GM23248 (cell line): ENCODE data around the gene ERFL. TPM values are rescaled to one million over a fixed set of nuclear protein-coding genes. Genes with fewer than 3 reads are reported as not detected.

Experiments
- DNase-seq: peaks from one replicate; pipeline ENCODE4 v3.0.0-alpha.2; 2015
- H2AFZ ChIP-seq: fragments of 200-600 bp; sonication (generic); 2 replicates; pipeline ENCODE4 v1.6.1; 2016; ENCODE audit warnings: antibody characterized with exemption
- H3F3A ChIP-seq: fragments of 200-600 bp; sonication (generic); 2 replicates; pipeline ENCODE4 v1.6.1; 2016; ENCODE audit warnings: mild to moderate bottlenecking, antibody characterized with exemption, mixed run types; ENCODE audit not compliant: insufficient read depth
- H3K27ac ChIP-seq: fragments of 200-600 bp; sonication (generic); 2 replicates; pipeline ENCODE4 v1.5.1; 2016; ENCODE audit warnings: mild to moderate bottlenecking
- H3K27me3 ChIP-seq: fragments of 200-600 bp; sonication (generic); replicated peaks from 2 replicates; pipeline ENCODE4 v1.6.1; 2016; ENCODE audit warnings: mild to moderate bottlenecking; ENCODE audit not compliant: insufficient read depth
- H3K36me3 ChIP-seq: fragments of 200-600 bp; sonication (generic); 2 replicates; pipeline ENCODE4 v1.6.1; 2016; ENCODE audit warnings: low read depth, mild to moderate bottlenecking
- H3K4me1 ChIP-seq: fragments of 200-600 bp; sonication (generic); 2 replicates; pipeline ENCODE4 v1.6.1; 2016; ENCODE audit warnings: mild to moderate bottlenecking; ENCODE audit not compliant: insufficient read depth
- H3K4me2 ChIP-seq: fragments of 200-600 bp; sonication (generic); one replicate; pipeline ENCODE4 v1.6.1; 2016; ENCODE audit warnings: mild to moderate bottlenecking; ENCODE audit not compliant: unreplicated experiment
- H3K4me3 ChIP-seq: fragments of 200-600 bp; sonication (generic); 2 replicates; pipeline ENCODE4 v1.5.1; 2016; ENCODE audit warnings: mild to moderate bottlenecking
- H3K79me2 ChIP-seq: fragments of 200-600 bp; sonication (generic); 2 replicates; pipeline ENCODE4 v1.6.1; 2016; ENCODE audit warnings: mild to moderate bottlenecking; ENCODE audit not compliant: insufficient read depth
- H3K9ac ChIP-seq: fragments of 200-600 bp; sonication (generic); 2 replicates; pipeline ENCODE4 v1.6.1; 2016; ENCODE audit warnings: mild to moderate bottlenecking
- H3K9me2 ChIP-seq: fragments of 200-600 bp; sonication (generic); 2 replicates; pipeline ENCODE4 v1.6.1; 2016; ENCODE audit warnings: mixed run types, mild to moderate bottlenecking, moderate library complexity; ENCODE audit not compliant: insufficient read depth
- H3K9me3 ChIP-seq: fragments of 200-600 bp; sonication (generic); one replicate; pipeline ENCODE4 v1.6.1; 2017; ENCODE audit warnings: low read depth
- H4K20me1 ChIP-seq: fragments of 200-600 bp; sonication (generic); 2 replicates; pipeline ENCODE4 v1.6.0; 2016; ENCODE audit not compliant: insufficient read depth
- EZH2 ChIP-seq: fragments of 200-600 bp; sonication (generic); IDR thresholded peaks from 2 replicates; pipeline ENCODE4 v1.6.1; 2018; ENCODE audit warnings: antibody characterized with exemption, mild to moderate bottlenecking; ENCODE audit not compliant: insufficient read depth, poor library complexity, severe bottlenecking
- EZH2phosphoT487 ChIP-seq: fragments of 200-600 bp; sonication (generic); IDR thresholded peaks from 2 replicates; pipeline ENCODE4 v1.6.1; 2018; ENCODE audit warnings: antibody characterized with exemption, moderate library complexity, mild to moderate bottlenecking, low read depth; ENCODE audit not compliant: insufficient read depth
- WGBS, 2 experiments: methylation state at CpG; one replicate each; pipeline ENCODE4 v1.1.6; 2015 to 2017; ENCODE audit warnings: low lambda C conversion rate in 2 of 2, low coverage in 1 of 2; ENCODE audit errors: missing lambda C conversion rate in 2 of 2; 5-methylcytosine and 5-hydroxymethylcytosine counted together
- in situ Hi-C: fragments of 300-500 bp; cut with MboI; formaldehyde crosslinking; loops from 2 replicates; pipeline ENCODE4 v1.15.0; 2020
- polyA plus RNA-seq: library from polyadenylated mRNA; unstranded; fragments of >200 nt; fragmentation: Nextera tagmentation; extraction: Ambion mirVana; gene quantifications from 2 replicates; pipeline ENCODE4 v1.2.1, GENCODE V29; 2016
- total RNA-seq: library from RNA; depleted of rRNA; stranded (reverse); fragments of >200 nt; shearing (Covaris generic); gene quantifications from 2 replicates; pipeline ENCODE4 v1.2.3, GENCODE V29; 2014

Gene ERFL
- total and polyA plus RNA-seq, 2 experiments from 2014 or later = not detected

DNA sequence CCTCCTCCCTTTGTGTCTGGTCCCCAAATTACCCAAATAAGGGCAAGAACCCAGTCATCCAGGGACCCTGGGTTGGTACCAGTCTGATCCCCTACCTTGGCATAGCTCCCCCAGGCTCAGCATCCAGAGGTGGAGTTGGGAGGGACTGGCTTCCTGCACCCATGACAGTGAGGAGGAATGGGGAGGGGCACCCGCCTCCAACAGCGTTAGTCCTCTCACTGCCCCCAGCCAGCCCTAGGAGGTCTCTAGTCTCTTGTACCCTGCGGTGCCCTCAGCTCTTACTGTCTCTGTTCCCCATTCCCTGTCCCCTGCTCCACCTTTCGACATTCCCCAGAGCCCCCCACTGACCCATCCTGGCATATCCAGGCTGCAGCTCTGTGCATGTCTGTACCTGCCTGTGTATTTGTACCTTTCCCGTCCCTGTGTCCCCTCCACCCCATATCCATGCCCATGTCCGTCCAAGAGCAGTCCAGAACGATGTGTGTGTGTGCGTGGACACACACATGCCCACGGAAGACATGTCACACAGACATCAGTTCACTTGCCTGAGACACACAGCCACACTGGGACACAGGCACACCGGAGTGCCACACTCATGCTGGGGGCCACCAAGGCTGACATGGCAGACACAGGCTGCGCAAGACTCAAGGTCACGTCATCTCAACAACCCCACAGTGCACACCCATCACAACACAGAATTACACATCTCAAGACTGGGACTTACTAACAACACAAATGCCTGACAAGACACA, 17.8 kb downstream of the ERFL start:
- WGBS, 2 experiments = 50 to 51% methylated on average over 12 of the region's 12 CpGs
- TF ChIP-seq EZH2phosphoT487 = no peak
- H3K9ac ChIP-seq = no peak overlapping the region

GRCh38 chr19:41909706-41910105, 18.5 kb downstream of the ERFL start:
- Histone ChIP-seq H3K9me2 (no peaks in the 10 kb centered on the region), H3K27me3 (peaks cover 30% of the 10 kb centered on the region), H4K20me1 (no peaks in the 10 kb centered on the region), H3K9ac (no peak overlapping the region), H3K36me3 (no peaks in the 10 kb centered on the region), H3K79me2 (no peaks in the 10 kb centered on the region), H3K9me3 (no peaks in the 10 kb centered on the region), H3K27ac (no peak overlapping the region), H3K4me2 (no peak overlapping the region), H3K4me3 (no peak overlapping the region), H3K4me1 (no peaks in the 10 kb centered on the region), H2AFZ (no peak overlapping the region), H3F3A (no peaks in the 10 kb centered on the region)
- DNase-seq = no peak
- WGBS, 2 experiments = 22 to 24% methylated on average over 13 of the region's 13 CpGs
- in situ Hi-C loops = no loop called here
- TF ChIP-seq EZH2phosphoT487 (no peak), EZH2 (no peak)

More for the DNA sequence above, 17.8 kb downstream of the ERFL start:
- Histone ChIP-seq H3K9me3 (no peaks in the 10 kb centered on the region), H4K20me1 (no peaks in the 10 kb centered on the region), H3K9me2 (no peaks in the 10 kb centered on the region), H3F3A (no peaks in the 10 kb centered on the region), H3K27ac (no peak overlapping the region), H3K4me3 (no peak overlapping the region), H3K79me2 (no peaks in the 10 kb centered on the region), H3K4me1 (no peaks in the 10 kb centered on the region), H2AFZ (no peak overlapping the region), H3K36me3 (no peaks in the 10 kb centered on the region), H3K27me3 (peaks cover 31% of the 10 kb centered on the region), H3K4me2 (no peak overlapping the region)
- in situ Hi-C loops = no loop called here
- DNase-seq = no peak

DNA sequence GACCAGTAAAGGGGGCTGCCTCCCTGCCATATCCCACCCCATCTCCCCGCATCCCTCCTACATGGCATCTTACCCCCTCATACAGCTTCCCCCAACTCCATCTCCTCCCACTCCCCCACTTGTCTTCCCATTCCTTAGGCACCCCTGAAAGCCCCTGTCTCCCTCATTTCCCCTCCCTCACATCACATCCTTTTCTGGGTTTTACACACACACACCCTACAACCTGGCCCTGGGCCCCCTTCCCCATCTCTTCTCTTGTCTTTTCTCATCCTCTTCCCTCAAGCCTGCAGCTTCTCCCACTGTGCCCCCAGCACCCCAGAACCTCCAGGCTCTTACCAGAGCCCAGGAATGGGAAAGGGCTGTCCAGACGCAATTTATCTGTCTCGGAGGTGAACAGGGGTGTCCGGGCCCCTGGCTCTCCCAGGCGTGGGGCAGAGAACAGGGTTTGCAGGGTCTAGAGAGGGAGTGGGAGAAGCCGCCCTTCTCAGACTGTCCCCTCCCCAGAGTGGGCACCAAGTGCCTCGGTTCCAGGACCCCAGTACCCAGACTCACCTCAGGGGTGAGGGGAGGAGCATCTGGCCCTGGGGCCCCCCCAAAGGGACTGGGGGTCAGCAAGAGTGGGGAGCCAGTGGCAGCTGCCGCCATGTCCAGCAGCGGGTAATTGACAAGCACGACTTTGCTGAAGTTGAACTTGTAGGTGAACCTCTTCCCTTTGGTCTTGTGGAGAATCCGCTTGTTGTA, 19.4 kb downstream of the ERFL start:
- H3K9ac ChIP-seq = no peak overlapping the region
- no peaks in the 10 kb centered on the region for H4K20me1 ChIP-seq
- no peaks in the 10 kb centered on the region for H3K9me2 ChIP-seq
- no peaks in the 10 kb centered on the region for H3K79me2 ChIP-seq
- H2AFZ ChIP-seq = no peak overlapping the region
- no peaks in the 10 kb centered on the region for H3K4me1 ChIP-seq
- H3K36me3 ChIP-seq = no peaks in the 10 kb centered on the region
- no peak overlapping the region for H3K4me3 ChIP-seq
- no peaks in the 10 kb centered on the region for H3F3A ChIP-seq
- no peak overlapping the region for H3K4me2 ChIP-seq
- peaks cover 25% of the 10 kb centered on the region for H3K27me3 ChIP-seq
- WGBS, 2 experiments = 56 to 60% methylated on average over 10 to 11 of the region's 11 CpGs
- no peak overlapping the region for H3K27ac ChIP-seq
- no peaks in the 10 kb centered on the region for H3K9me3 ChIP-seq
- DNase-seq = no peak
- in situ Hi-C loops = no loop called here
- TF ChIP-seq EZH2 = no peak
- no peak for TF ChIP-seq EZH2phosphoT487

DNA sequence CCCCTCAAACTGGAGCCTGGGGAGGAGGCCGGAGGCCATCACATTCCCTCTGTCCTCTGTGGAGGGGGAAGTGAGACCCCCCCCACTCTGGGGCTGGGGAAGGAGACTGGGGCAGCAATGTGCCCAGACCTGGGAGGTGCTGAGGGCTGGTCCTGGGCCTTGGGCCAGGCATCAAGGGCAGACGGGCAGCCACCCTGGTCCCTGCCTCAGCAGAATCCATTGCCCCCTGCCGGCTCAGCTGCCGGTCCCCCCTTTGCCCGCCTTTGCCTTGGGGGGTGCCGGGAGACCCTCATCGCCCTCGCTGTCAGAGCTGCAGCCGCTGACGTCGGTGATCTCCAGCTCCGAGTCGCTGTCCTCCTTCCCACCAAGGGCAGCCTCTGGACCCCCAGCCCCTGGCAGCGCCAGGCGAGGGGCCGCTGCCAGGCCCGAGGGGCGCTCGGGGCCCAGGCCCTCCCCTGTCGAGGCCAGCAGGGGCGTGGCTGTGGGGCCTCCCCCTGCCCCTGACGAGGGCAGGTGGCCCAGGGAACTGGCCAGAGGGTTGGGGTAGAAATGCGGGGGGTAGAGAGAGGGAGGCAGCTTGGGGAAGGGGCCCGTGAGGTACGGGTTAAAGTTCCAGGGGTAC, 20.1 kb downstream of the ERFL start:
- H3K79me2 ChIP-seq = no peaks in the 10 kb centered on the region
- no peaks in the 10 kb centered on the region for H3F3A ChIP-seq
- no peaks in the 10 kb centered on the region for H3K9me2 ChIP-seq
- no peak overlapping the region for H3K4me3 ChIP-seq
- H3K9me3 ChIP-seq = no peaks in the 10 kb centered on the region
- no peak for DNase-seq
- peaks cover 19% of the 10 kb centered on the region for H3K27me3 ChIP-seq
- H3K36me3 ChIP-seq = peaks cover 1% of the 10 kb centered on the region; the same call in 1 of the 2 replicates
- no peak overlapping the region for H3K4me2 ChIP-seq
- no peak overlapping the region for H3K9ac ChIP-seq
- no peak overlapping the region for H2AFZ ChIP-seq
- no peaks in the 10 kb centered on the region for H3K4me1 ChIP-seq
- no peak overlapping the region for H3K27ac ChIP-seq
- 78 to 87% methylated on average over 23 to 24 of the region's 25 CpGs for WGBS, 2 experiments
- in situ Hi-C loops = no loop called here
- TF ChIP-seq EZH2 (no peak), EZH2phosphoT487 (no peak)
- no peaks in the 10 kb centered on the region for H4K20me1 ChIP-seq
